ENCODE results near the gene AMMECR1.

The AMMECR1 gene

GRCh38 chrX:110267874-110268273, 50.0 kb downstream of the AMMECR1 start:
- H3K4me3 ChIP-seq (ENCODE audit: low read length), result no peak overlapping the region
- DNase-seq (ENCODE audit: low read depth), result no peak
- TF ChIP-seq CTCF (conservative IDR thresholded peaks at IDR 0.05; ENCODE audit: low read depth, low read length), result no peak

- no peak overlapping the region for H3K4me3 ChIP-seq (ENCODE audit: low read length)
- no peak for DNase-seq (ENCODE audit: low read depth)
- TF ChIP-seq CTCF (conservative IDR thresholded peaks at IDR 0.05; ENCODE audit: low read depth, low read length), result no peak
These were observed 52.2 kb downstream of the AMMECR1 start for GRCh38 chrX:110265661-110266060.

- no peak for TF ChIP-seq CTCF (conservative IDR thresholded peaks at IDR 0.05; ENCODE audit: low read depth, low read length)
- DNase-seq (ENCODE audit: low read depth), result no peak
- H3K4me3 ChIP-seq (ENCODE audit: low read length), result no peak overlapping the region
These were observed 58.8 kb downstream of the AMMECR1 start for GRCh38 chrX:110259117-110259516.

GRCh38 chrX:110258552-110258951, 59.3 kb downstream of the AMMECR1 start:
- no peak overlapping the region for H3K4me3 ChIP-seq (ENCODE audit: low read length)
- TF ChIP-seq CTCF (conservative IDR thresholded peaks at IDR 0.05; ENCODE audit: low read depth, low read length), result no peak
- no peak for DNase-seq (ENCODE audit: low read depth)

GRCh38 chrX:110257889-110258288, 60.0 kb downstream of the AMMECR1 start:
- TF ChIP-seq CTCF (conservative IDR thresholded peaks at IDR 0.05; ENCODE audit: low read depth, low read length), result no peak
- H3K4me3 ChIP-seq (ENCODE audit: low read length), result no peak overlapping the region
- DNase-seq (ENCODE audit: low read depth), result no peak

GRCh38 chrX:110252711-110253110, 65.2 kb downstream of the AMMECR1 start:
- no peak overlapping the region for H3K4me3 ChIP-seq (ENCODE audit: low read length)
- no peak for TF ChIP-seq CTCF (conservative IDR thresholded peaks at IDR 0.05; ENCODE audit: low read depth, low read length)
- no peak for DNase-seq (ENCODE audit: low read depth)

GRCh38 chrX:110251961-110252360, 65.9 kb downstream of the AMMECR1 start:
- no peak for DNase-seq (ENCODE audit: low read depth)
- no peak for TF ChIP-seq CTCF (conservative IDR thresholded peaks at IDR 0.05; ENCODE audit: low read depth, low read length)
- H3K4me3 ChIP-seq (ENCODE audit: low read length), result no peak overlapping the region

All from retinal pigment epithelial cell (primary cell).